Brain microvascular endothelial cell (primary cell): ENCODE data around the gene ALKBH1.

ENCODE experiments used
- DNase-seq: peaks from one replicate; pipeline ENCODE4 v3.0.0-alpha.2; 2020
- H3K27ac ChIP-seq: fragments of 250-450 bp; sonication (Bioruptor Pico); 2 replicates; pipeline ENCODE4 v1.5.1; 2020; ENCODE audit warnings: mild to moderate bottlenecking, moderate library complexity
- H3K27me3 ChIP-seq: fragments of 250-450 bp; sonication (Bioruptor Pico); replicated peaks from 2 replicates; pipeline ENCODE4 v1.5.1; 2020; ENCODE audit warnings: mild to moderate bottlenecking
- H3K36me3 ChIP-seq: fragments of 250-450 bp; sonication (Bioruptor Pico); replicated peaks from 2 replicates; pipeline ENCODE4 v1.5.1; 2020; ENCODE audit warnings: mild to moderate bottlenecking
- H3K4me3 ChIP-seq: 2 replicates; pipeline ENCODE4 v1.5.1; 2011; ENCODE audit warnings: low read depth, mild to moderate bottlenecking, control low read depth, low read length, moderate library complexity
- CTCF ChIP-seq: IDR thresholded peaks from 2 replicates; pipeline ENCODE4 v1.5.1; 2011; ENCODE audit warnings: low read depth, mild to moderate bottlenecking, moderate library complexity, low read length, control low read depth, inconsistent platforms; ENCODE audit errors: missing control alignments
- in situ Hi-C: cut with HindIII; loops from 2 replicates; pipeline ENCODE4 v1.10.0; 2017; ENCODE audit warnings: low sequenced_read_pairs, low pct_ligation_motif_present

Gene ALKBH1

DNA sequence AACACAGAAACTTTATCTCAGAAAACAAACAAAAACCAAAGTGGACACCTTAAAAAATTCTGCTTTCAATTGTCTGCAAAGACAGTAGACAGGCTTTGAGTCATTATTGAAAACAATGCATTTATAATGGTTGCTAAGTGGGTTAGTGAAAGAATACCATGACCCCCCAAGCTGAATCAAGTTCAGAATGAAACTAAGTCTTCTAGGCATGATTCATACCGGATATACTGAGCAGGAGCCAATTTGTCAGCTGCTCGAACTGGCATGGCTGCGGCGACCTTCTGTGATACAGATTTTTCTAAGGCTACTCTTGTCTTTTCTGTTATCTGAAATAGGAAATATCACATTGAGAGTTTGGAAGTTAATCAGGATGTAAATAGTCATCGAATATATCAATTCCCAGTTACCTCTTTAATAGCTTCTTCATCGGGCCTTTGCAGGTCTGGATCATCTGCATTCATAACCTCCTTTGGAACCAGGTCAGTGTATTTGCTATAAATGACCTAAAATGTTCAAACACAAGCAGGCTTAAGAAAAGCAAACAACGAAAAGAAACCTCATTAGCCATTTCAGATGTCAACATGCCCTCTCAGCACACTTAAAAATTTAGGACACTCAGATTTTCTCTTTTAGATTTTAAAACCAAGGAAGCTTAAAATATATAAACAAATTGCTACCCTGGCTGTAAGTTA, 30.9 kb upstream of the ALKBH1 start:
- no peak for TF ChIP-seq CTCF
- peak overlapping the region; percentile 51 for H3K27ac ChIP-seq
- peaks cover 40% of the 10 kb centered on the region for H3K36me3 ChIP-seq
- in situ Hi-C loops: no loop called here
- peak; percentile 40 for DNase-seq
- no peak overlapping the region for H3K4me3 ChIP-seq
- H3K27me3 ChIP-seq: no peaks in the 10 kb centered on the region

- H3K4me3 ChIP-seq: no peak overlapping the region
- no peak for TF ChIP-seq CTCF
- in situ Hi-C loops: no loop called here
- peaks cover 76% of the 10 kb centered on the region for H3K36me3 ChIP-seq
- H3K27me3 ChIP-seq: no peaks in the 10 kb centered on the region
- no peak overlapping the region for H3K27ac ChIP-seq
- DNase-seq: no peak
Measured at GRCh38 chr14:77730976-77731497, 23.2 kb upstream of the ALKBH1 start.

DNA sequence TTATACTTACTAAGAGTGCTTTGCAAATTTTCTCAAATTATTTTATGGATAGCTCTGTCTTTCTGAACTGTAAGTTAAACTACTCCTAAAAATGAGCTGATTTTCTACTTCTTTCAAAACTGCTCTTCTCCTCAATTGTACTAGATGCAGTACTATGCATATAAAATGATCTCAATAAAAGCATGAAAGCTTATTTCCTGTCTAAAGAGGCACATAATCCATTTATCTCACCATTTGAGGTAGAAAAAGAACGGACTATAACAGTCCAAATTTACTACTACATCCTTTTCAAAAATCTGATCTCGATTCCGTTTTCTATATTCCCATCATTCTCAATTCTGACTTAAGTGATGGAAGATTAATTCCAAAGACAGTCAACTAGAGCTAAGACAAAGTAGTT, 14.5 kb upstream of the ALKBH1 start:
- no peak for DNase-seq
- Histone ChIP-seq H3K27ac (no peak overlapping the region), H3K27me3 (no peaks in the 10 kb centered on the region), H3K36me3 (peaks cover 67% of the 10 kb centered on the region), H3K4me3 (no peak overlapping the region)
- in situ Hi-C loops: no loop called here
- TF ChIP-seq CTCF: no peak

DNA sequence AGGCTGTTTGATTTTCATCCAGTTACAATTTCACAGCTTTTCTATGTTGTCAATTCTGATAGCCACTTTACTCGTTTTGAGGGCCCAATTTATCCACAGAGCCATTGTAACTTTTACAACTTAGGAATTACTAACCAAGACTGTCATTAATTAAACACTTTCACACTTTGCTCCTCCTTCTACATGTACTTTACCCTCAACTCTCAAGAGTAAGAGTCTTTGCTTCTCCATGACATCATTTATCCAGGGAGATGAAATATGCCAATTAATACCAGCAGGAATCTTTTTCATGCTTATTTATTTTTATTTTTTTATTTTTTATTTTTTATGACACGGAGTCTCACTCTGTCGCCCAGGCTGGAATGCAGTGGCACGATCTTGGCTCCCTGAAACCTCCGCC, 13.6 kb upstream of the ALKBH1 start:
- in situ Hi-C loops: no loop called here

GRCh38 chr14:77717608-77718305, 9.9 kb upstream of the ALKBH1 start:
- in situ Hi-C loops: no loop called here
- H3K4me3 ChIP-seq: no peak overlapping the region
- peaks cover 68% of the 10 kb centered on the region for H3K36me3 ChIP-seq
- no peak overlapping the region for H3K27ac ChIP-seq
- TF ChIP-seq CTCF: no peak
- no peak for DNase-seq
- H3K27me3 ChIP-seq: no peaks in the 10 kb centered on the region

More for the DNA sequence above, 13.6 kb upstream of the ALKBH1 start:
- Histone ChIP-seq H3K27me3 (no peaks in the 10 kb centered on the region), H3K27ac (no peak overlapping the region), H3K4me3 (no peak overlapping the region), H3K36me3 (peaks cover 67% of the 10 kb centered on the region)
- no peak for DNase-seq
- TF ChIP-seq CTCF: no peak
